Endothelial cell of umbilical vein (primary cell): ENCODE results near the gene PLEKHA4. TPM values are rescaled to one million over a fixed set of nuclear protein-coding genes. Genes with fewer than 3 reads are reported as not detected.

Source experiments
- BruUV-seq: library from RNA; stranded (reverse); fragments of 400-500 nt; replicated peaks from 2 replicates; lab custom pipeline; 2021; lab: Mats Ljungman, UMichigan
- CTCF ChIA-PET: fragments of 300-600, 350-600 bp; sonication (Branson Sonifier 250); formaldehyde crosslinking; loops from one replicate; lab custom pipeline; 2021; ENCODE audit warnings: antibody characterized with exemption, inconsistent platforms; lab: Charles Lee
- POLR2A ChIA-PET: fragments of 300-600, 350-600 bp; sonication (Branson Sonifier 250); formaldehyde crosslinking; loops from one replicate; lab custom pipeline; 2021; ENCODE audit warnings: antibody characterized with exemption, inconsistent platforms; lab: Charles Lee
- DNase-seq: peaks from one replicate; pipeline ENCODE4 v3.0.0-alpha.2; 2011; ENCODE audit warnings: low read depth, low spot score
- FAIRE-seq: peaks from 2 replicates; lab custom pipeline; 2011; peaks lifted over from hg19 to GRCh38; lab: Jason Lieb, UNC
- H2AFZ ChIP-seq: 2 replicates; pipeline ENCODE4 v1.6.0; 2012; ENCODE audit warnings: low read depth, low read length, control low read depth, inconsistent platforms
- H3K27ac ChIP-seq: 2 replicates; pipeline ENCODE4 v1.5.1; 2011; ENCODE audit warnings: low read depth, mild to moderate bottlenecking, control low read depth, low read length, moderate library complexity; ENCODE audit not compliant: insufficient read depth
- H3K27me3 ChIP-seq, 2 experiments: 2 replicates each; pipeline versions ENCODE4 v1.6.0 to v1.6.1; 2011; ENCODE audit warnings: low read length in 2 of 2, mixed read lengths in 1 of 2; ENCODE audit not compliant: control insufficient read depth in 2 of 2, insufficient read depth in 2 of 2
- H3K36me3 ChIP-seq, 2 experiments: 2 replicates in 1 of 2; 3 replicates in 1 of 2; pipeline ENCODE4 v1.5.1; 2011; ENCODE audit warnings: low read length in 2 of 2, mild to moderate bottlenecking in 1 of 2, moderate library complexity in 1 of 2; ENCODE audit not compliant: control insufficient read depth in 2 of 2, insufficient read depth in 2 of 2; ENCODE audit errors: extremely low read depth in 1 of 2
- H3K4me1 ChIP-seq: 3 replicates; pipeline ENCODE4 v1.5.1; 2011; ENCODE audit warnings: mild to moderate bottlenecking, low read length; ENCODE audit not compliant: control insufficient read depth, insufficient read depth; ENCODE audit errors: extremely low read depth
- H3K4me2 ChIP-seq: 2 replicates; pipeline ENCODE4 v1.6.1; 2011; ENCODE audit warnings: low read length, control low read depth, mixed read lengths; ENCODE audit not compliant: insufficient read depth
- H3K4me3 ChIP-seq, 3 experiments: fragments of 200-600 bp in 1 of 3; sonication (generic), shearing (Covaris generic) in 1 of 3; replicated peaks in 1 of 3; 2 replicates each; pipeline ENCODE4 v1.5.1; 2011 to 2016; ENCODE audit warnings: control low read depth in 3 of 3, low read length in 3 of 3, mild to moderate bottlenecking in 2 of 3, inconsistent platforms in 1 of 3, low read depth in 1 of 3, moderate library complexity in 1 of 3; ENCODE audit not compliant: insufficient read depth in 1 of 3
- H3K79me2 ChIP-seq: 2 replicates; pipeline ENCODE4 v1.6.0; 2012; ENCODE audit warnings: low read length, inconsistent platforms; ENCODE audit not compliant: control insufficient read depth, insufficient read depth
- H3K9ac ChIP-seq: replicated peaks from 2 replicates; pipeline ENCODE3; 2011; ENCODE audit warnings: low read length, control low read depth; ENCODE audit not compliant: insufficient read depth; ENCODE audit errors: extremely low read depth
- H3K9me1 ChIP-seq: replicated peaks from 3 replicates; pipeline ENCODE4 v1.6.0; 2011; ENCODE audit warnings: mild to moderate bottlenecking, low read length; ENCODE audit not compliant: control insufficient read depth, insufficient read depth; ENCODE audit errors: extremely low read depth
- H3K9me3 ChIP-seq: replicated peaks from 2 replicates; pipeline ENCODE4 v1.5.1; 2012; ENCODE audit warnings: low read length, inconsistent platforms; ENCODE audit not compliant: control insufficient read depth, insufficient read depth
- H4K20me1 ChIP-seq: replicated peaks from 2 replicates; pipeline ENCODE3; 2011; ENCODE audit warnings: mild to moderate bottlenecking, low read length; ENCODE audit not compliant: control insufficient read depth, insufficient read depth; ENCODE audit errors: extremely low read depth
- CTCF ChIP-seq, 2 donors: IDR thresholded peaks; 1 replicate in 1 of 2; 2 replicates in 1 of 2; pipeline ENCODE4 v1.5.1; 2011; ENCODE audit warnings: low read length in 2 of 2, mild to moderate bottlenecking in 2 of 2, moderate library complexity in 2 of 2, control low read depth in 1 of 2, inconsistent platforms in 1 of 2, low read depth in 1 of 2; ENCODE audit not compliant: insufficient read depth in 1 of 2; ENCODE audit errors: extremely low read depth in 1 of 2
- EZH2 ChIP-seq: IDR thresholded peaks from 2 replicates; pipeline ENCODE4 v1.6.1; 2012; ENCODE audit warnings: borderline replicate concordance, low read depth, mild to moderate bottlenecking, moderate library complexity, low read length, inconsistent platforms; ENCODE audit not compliant: severe bottlenecking
- FOS ChIP-seq: IDR thresholded peaks from 2 replicates; pipeline ENCODE4 v1.6.1; 2011; ENCODE audit warnings: mild to moderate bottlenecking, low read length, moderate library complexity, borderline replicate concordance; ENCODE audit not compliant: insufficient read depth
- GATA2 ChIP-seq: IDR thresholded peaks from 2 replicates; pipeline ENCODE4 v1.7.0; 2011; ENCODE audit warnings: low read depth, mild to moderate bottlenecking, moderate library complexity, mixed read lengths, low read length; ENCODE audit not compliant: insufficient read length, insufficient read depth
- JUN ChIP-seq: IDR thresholded peaks from 2 replicates; pipeline ENCODE4 v1.6.1; 2011; ENCODE audit warnings: borderline replicate concordance, low read depth; ENCODE audit not compliant: insufficient read length, insufficient read depth
- MYC ChIP-seq: IDR thresholded peaks from one replicate; pipeline ENCODE4 v1.6.1; 2011; ENCODE audit warnings: mild to moderate bottlenecking, low read depth, low read length
- POLR2A ChIP-seq: IDR thresholded peaks from 2 replicates; pipeline ENCODE4 v1.6.1; 2012; ENCODE audit warnings: low read depth, mild to moderate bottlenecking, control low read depth, low read length
- POLR2AphosphoS5 ChIP-seq: IDR thresholded peaks from 2 replicates; pipeline ENCODE4 v1.6.1; 2012; ENCODE audit warnings: low read depth, mild to moderate bottlenecking, control low read depth, low read length, moderate library complexity; ENCODE audit not compliant: insufficient read depth
- dilution Hi-C: fragments of 300-500 bp; cut with MboI; formaldehyde crosslinking; loops from one replicate; pipeline ENCODE4 v1.15.0; 2019; ENCODE audit warnings: low sequenced_read_pairs; ENCODE audit not compliant: extremely low pct_ligation_motif_present
- intact Hi-C: fragments of 100-400 bp; cut with micrococcal nuclease; formaldehyde crosslinking; loops from one replicate; pipeline ENCODE4 v1.10.0; 2022
- polyA plus RNA-seq, 4 experiments: library from polyadenylated mRNA; depleted of rRNA in 3 of 4; stranded (reverse) in 3 of 4; unstranded in 1 of 4; fragments of >200 nt; gene quantifications; 2 replicates each; pipeline versions ENCODE4 v1.2.1 to v1.2.3, GENCODE V29; 2011 to 2012; ENCODE audit warnings: missing spikeins in 1 of 4
- total RNA-seq: library from RNA; stranded (reverse); gene quantifications from 2 replicates; pipeline ENCODE4 v1.2.3, GENCODE V29; 2021
- TF ChIP-seq, protein P1 (sequence below): IDR thresholded peaks from 2 replicates; pipeline ENCODE4 v1.6.1; 2011; ENCODE audit not compliant: insufficient read depth, insufficient read length

PLEKHA4 gene
- total and polyA plus RNA-seq, 2 donors (not counting 3 experiments of a cell fraction or from before 2014, with no cell fraction given): 4.5 to 10.1 TPM

GRCh38 chr19:48866692-48867091 is 1.7 kb downstream of the PLEKHA4 start:
- Histone ChIP-seq H3K27me3 (no peaks in the 10 kb centered on the region), H4K20me1 (no peaks in the 10 kb centered on the region), H3K36me3 (no peaks in the 10 kb centered on the region), H3K9ac (no peak overlapping the region), H3K4me1 (peaks cover 9% of the 10 kb centered on the region), H3K27ac (no peak overlapping the region), H3K4me2 (no peak overlapping the region), H3K79me2 (no peaks in the 10 kb centered on the region), H3K9me1 (no peaks in the 10 kb centered on the region), H3K4me3 (no peak overlapping the region), H2AFZ (peak overlapping the region; percentile 28), H3K9me3 (no peaks in the 10 kb centered on the region)
- dilution Hi-C loops (no loop called here), intact Hi-C loops (no loop called here)
- DNase-seq: no peak
- no TSS peak for BruUV-seq
- ChIA-PET CTCF (interaction anchor here (2.1 kb wide), 1 partner anchor 24 kb away, joined by 9 read pairs; no protein-coding TSS in a partner anchor), POLR2A (no interaction called here)
- TF ChIP-seq GATA2 (peak; percentile 66), POLR2A (no peak)
- no peak for FAIRE-seq

DNA sequence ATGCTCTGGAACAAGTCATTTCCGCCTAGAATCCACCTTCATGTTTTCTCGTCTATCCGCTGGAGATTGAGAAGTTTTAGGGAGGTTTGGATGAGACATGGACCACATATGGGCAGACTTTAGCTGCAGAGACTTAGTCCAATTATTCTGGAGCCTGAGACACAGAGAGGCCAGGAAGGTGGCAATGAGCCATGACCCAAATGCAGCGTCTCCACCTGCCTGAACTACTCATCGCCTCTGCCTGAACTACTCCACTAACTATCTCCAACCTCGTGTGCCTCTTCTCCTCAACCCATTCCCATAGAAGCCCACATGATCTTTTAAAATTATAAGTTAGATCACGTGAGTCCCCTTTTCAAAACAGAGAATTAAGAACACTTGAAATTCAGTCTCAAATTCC is 5.6 kb downstream of the PLEKHA4 start:
- H3K4me3 ChIP-seq: no peak overlapping the region
- H3K4me1 ChIP-seq: peaks cover 6% of the 10 kb centered on the region
- no peak overlapping the region for H3K9ac ChIP-seq
- TF ChIP-seq FOS (no peak), CTCF (IDR thresholded peaks at IDR 0.05; ENCODE audit: extremely low read depth in 1 of 2, insufficient read depth in 1 of 2, low read depth in 1 of 2, low read length in 2 of 2) (no peak), JUN (no peak), MYC (no peak), GATA2 (no peak), EZH2 (no peak), POLR2AphosphoS5 (no peak), POLR2A (no peak)
- TF ChIP-seq, protein P1, sequence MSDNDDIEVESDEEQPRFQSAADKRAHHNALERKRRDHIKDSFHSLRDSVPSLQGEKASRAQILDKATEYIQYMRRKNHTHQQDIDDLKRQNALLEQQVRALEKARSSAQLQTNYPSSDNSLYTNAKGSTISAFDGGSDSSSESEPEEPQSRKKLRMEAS: no peak
- H3K4me2 ChIP-seq: no peak overlapping the region
- H3K9me3 ChIP-seq: no peaks in the 10 kb centered on the region
- H3K9me1 ChIP-seq: no peaks in the 10 kb centered on the region
- H3K27me3 ChIP-seq: no peaks in the 10 kb centered on the region
- H3K36me3 ChIP-seq: no peaks in the 10 kb centered on the region
- BruUV-seq: no TSS peak
- H3K79me2 ChIP-seq: no peaks in the 10 kb centered on the region
- intact Hi-C loops: no loop called here
- ChIA-PET POLR2A (interaction anchor here (1.4 kb wide), 1 partner anchor 9 kb away, joined by 4 read pairs; the partner anchor contains the start of gene PPP1R15A), CTCF (no interaction called here)
- H2AFZ ChIP-seq: no peak overlapping the region
- dilution Hi-C loops: no loop called here
- H3K27ac ChIP-seq: no peak overlapping the region
- FAIRE-seq (no peak), DNase-seq (no peak)
- no peaks in the 10 kb centered on the region for H4K20me1 ChIP-seq
